Hypothalamus (tissue), 51 donors: Measurements from ENCODE around the gene ITGB6.

Experiments
- DNase-seq, 51 donors: peaks; one replicate each; lab custom pipeline; 2025; lab: John Stamatoyannopoulos, UW

ITGB6 gene

DNA sequence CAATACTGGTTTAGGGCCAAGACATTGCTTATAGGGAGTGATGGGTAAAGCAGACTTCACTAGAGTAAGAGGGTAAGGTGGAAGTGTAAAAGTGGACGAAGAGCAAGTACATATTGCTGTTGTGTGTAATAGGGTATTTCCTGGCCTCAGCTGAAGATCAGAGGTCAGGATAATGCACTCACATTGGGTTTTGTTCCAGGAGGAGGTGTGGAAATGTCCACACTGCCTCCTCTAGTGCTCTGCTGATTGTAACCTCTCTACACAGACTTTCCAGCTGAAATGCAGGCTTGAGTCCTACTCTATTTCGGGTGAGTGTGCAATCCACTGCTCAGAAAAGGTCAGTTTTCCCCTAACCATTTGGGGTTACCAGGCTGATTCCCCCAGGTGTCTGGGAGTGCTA lies 96.0 kb downstream of the ITGB6 start:
- no peak for DNase-seq

DNA sequence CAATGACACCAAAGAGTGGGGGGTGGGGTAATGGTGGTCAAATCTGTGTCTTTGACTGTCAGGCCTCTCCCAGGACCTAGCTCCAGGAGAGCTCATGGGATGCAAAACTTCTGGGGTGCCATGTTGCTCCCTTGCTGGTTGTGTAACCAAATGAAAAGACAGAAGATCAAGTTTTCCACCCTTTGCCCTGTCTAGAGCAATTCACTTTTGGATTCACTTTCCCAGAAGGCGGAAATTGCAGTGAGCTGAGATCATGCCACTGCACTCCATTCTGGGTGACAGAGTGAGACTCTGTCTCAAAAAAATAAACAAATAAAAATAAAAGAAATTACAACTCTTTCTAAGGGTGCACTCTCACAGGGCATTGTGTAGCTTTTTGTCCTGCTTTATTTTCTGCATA lies 102.7 kb downstream of the ITGB6 start:
- no peak for DNase-seq

DNA sequence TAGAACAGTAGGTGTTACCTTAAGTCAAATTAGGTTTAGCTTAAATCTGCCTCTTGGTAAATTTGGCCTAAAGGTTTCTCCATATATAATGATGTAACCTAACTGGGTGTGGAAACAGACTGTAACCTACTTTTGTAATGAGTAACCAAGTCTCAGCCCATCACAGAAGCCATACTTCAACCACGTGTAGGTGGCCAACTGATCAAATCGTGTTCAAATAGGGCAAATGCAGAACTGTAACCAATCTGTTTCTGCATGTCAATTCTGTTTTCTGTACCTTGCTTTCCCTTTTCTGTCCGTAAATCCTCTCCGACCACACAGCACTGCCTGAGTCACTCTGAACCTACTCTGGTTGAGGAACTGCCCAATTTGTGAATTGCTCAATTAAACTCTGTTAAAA lies 103.7 kb downstream of the ITGB6 start:
- no peak for DNase-seq

DNA sequence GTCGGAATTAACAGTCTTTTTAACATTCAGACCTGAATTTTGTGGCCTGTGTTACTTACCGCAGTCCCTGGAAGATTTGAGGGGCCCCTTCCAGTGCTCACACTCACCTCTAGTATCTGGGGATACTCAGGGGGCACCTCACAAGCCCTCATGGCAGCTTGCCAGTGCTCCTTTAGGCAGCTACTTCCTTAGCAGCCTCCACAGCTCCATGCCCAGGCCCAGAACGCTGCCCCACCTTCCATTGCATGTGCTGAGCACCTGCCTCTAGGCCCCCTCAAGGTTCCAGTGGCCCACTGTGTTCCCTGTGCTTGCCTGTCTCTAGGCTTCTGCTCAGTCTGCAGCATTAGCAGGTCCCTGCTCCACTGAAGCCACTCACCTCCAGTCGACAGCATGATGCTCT lies 107.6 kb downstream of the ITGB6 start:
- DNase-seq = no peak

DNA sequence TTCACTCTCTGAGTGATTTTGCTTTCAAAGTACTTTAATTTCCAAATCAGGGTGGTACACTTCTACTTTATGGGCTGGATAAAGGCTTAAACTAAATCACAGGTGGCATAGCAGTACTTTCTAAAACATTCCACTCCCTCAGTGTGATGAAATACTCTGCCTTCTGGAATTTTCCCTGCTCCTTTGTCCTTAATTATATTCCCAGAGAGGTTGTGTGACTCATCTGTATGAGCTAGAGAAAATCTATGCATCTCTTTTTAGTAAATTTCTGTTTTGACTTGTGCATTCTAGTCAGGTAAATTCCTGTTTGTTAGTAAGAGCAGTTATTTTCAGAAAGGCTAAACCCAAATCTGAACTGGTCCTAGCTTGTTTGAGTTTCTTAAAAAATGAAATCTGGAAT lies 108.7 kb downstream of the ITGB6 start:
- DNase-seq = no peak

DNA sequence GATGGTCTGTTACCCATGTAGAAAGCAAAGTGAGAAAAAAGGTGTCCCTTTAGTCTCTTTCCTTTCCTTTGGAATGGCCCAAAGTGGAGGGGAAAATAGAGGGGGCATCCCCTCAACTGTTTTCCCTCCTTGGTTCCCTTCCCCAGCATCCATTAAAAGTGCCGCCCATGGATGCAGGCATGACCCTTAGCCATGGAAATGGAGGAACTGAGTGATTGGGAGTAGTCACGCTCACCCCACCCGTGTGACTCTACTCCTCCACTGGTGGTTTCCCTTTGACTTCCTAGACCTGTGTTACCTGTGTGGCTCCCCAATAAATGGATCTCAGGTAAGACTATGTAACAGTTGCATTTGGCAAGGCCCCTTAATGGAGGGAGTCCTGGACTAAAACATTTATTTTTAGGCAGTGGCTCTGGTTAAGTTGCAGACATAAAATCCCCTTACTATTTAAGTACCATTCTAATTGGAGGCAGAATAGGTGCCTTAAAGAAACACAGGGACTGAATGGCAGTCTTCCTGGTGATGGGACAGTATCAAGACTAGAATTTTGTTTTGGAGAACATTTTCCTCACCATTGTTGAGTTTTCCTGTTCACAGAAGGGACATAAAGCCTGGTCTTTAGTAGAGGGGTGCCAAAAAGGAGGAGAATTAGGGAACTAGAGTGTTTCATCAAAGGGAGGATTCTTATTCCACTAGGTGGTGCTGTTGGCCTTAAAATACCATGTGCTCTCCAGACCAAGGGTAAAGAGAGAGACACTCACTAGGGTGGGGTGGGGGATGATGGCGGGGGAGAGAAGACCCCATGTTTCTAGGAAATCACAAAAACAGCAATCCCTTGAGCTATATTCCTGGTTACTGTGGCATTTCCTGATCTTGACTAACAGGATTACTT lies 112.0 kb downstream of the ITGB6 start:
- DNase-seq = no peak

DNA sequence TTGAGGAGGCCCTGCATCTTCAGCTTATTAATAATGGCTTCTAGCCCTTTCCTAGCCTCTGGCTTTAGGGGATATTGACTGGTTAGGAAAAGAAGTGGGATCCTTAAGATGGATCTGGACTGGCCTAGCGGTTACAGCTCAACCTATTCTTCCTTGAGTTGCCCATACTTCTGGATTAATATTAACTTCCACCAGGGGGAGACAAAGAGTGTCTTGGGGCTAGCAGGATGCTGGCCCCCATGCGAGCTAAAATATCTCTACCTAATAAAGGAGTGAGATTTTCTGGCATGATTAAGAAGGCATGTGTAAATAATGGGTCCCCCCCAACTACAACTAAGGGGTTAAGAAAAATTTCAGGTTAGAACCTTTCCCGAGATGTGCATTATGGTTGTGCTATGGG lies 114.4 kb downstream of the ITGB6 start:
- DNase-seq = no peak

DNA sequence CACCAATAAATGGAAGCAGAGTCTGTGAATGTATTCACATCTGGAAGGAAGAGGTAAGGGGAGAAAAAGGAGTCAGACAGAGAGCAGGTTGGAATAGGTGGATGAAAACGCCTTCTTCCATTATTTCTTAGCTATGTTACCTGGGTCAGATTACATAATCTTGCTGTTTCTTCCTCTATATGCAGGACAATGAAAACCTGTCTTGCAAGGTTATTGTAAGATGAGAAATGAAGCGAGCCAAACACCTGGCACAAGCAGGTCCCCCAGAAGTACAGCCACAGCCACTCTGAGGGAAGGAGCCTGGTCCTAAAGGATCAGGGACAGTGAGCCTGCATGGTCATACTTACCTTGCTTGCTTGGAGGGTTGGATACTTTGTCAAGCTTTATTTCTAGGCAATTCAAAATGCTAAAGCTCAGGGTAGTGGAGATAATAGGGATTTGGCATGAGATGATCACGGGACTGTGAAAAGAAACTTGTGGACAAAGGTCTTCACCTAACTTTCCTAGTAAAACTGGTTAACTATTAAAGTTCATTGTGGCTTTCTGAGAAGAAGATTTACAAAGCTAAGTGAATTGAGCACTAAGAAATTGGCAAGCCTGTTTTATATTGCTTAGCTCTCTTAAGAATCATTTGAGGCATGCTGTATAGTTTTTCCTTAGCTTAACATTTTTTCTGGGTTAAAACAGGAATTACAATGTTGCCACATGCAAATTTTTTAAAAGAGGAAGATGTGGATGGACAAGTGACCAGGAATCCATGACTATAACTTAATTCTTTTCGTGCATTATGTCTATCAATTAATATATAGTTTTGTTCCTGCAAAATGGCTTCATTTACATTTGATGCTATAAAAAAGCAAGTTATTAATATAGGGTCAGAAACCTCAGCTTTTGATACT lies 121.9 kb downstream of the ITGB6 start:
- DNase-seq = no peak

DNA sequence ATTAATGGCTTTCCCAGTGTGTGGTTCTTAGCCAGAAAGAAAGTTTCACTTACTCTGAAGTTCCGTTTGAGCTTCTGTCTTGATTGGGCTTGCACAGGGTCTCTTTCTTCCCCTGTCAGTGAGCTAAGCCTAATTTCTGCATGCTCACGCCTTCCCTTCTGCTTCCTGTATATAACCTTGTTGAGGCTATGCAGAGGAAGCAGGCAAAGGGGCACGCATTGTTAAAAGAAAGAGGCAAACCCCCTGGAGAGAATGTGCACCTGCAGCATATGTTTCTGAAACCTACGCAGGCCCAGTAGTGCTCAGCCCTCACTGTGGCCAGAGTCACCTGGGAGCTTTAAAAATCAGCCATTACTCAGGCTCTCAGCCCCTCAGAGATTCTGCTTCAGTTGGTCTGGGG lies 123.2 kb downstream of the ITGB6 start:
- DNase-seq = no peak

DNA sequence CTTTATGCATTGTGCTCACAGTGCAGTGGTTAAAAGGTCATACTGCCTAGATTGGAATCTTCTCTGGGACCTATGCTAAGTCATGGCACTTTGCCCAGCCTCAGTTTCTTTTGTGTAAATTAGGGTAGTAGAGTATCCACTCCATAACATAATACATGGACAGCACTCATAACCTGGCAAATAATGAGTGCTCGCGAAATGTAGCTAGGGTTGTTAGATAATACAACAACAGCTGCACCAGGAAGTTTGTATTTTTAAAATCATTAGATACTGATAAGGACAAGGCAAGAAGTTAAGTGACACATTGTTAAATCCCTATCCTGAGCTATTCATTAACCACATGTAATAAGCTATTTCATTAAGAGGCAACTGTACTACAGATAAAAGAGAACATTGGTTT lies 123.8 kb downstream of the ITGB6 start:
- DNase-seq = no peak

DNA sequence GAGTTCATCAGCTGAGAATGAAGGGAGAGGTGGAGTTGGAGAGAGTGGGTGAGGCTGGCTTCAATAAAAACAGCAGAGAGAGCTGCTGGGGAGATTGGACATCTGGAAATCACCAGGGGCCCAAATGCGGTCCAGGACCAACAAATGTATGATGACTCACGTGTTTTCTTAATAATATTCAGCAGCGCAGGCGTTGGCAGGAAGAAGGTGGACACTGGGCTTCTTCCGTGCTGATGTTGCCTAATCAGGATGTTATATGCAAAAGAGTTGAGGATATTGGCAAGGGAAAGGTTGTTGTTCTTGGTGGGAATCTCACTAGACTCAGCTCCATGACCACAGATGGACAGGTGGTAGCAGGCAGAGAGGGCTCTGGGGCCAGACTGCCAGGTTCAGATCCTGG lies 124.9 kb downstream of the ITGB6 start:
- no peak for DNase-seq

DNA sequence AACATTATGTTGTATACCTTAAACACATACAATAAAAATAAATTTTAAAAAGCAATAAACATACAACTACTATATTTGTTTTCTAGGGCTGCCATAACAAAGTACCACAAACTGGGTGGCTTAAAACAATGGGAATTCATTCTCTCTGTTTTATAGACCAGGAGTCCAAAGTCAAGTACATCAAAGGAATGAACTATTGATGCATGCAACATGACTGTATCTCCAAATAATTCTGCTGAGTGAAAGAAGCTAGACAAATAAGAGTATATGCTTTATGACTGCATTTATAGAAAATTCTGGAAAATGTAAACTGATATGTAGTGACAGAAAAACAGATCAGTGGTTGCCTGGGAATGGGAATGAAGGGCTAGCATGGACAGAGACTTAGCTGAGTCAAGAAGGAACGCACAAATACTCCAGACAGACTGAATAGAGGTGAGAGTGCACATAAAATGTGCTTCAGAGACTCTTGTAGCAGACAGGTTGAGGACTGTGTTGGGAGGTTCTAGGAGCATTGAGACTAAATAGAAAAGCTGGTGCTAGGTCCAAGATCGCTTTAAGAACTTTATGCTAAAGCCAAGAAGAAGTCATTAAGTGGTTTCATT lies 126.7 kb downstream of the ITGB6 start:
- DNase-seq = no peak

DNA sequence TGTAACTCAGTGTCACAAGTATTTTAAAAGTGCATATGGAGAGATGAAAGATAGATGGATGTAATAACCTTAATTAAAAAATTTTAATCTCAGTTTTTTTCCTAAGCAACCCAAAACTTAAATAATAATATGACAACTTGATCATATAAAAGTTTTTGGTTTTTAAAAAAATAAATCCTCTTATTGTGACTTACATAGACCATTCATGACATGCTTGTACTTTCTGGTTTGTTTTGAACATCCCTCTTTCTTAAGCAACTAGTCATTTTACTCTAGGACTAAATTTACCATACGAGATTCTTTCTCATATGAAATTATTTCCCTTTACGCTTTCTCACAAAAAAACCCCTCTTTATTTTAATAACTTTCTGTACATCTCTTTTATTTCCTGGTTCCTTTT lies 131.2 kb downstream of the ITGB6 start:
- no peak for DNase-seq

DNA sequence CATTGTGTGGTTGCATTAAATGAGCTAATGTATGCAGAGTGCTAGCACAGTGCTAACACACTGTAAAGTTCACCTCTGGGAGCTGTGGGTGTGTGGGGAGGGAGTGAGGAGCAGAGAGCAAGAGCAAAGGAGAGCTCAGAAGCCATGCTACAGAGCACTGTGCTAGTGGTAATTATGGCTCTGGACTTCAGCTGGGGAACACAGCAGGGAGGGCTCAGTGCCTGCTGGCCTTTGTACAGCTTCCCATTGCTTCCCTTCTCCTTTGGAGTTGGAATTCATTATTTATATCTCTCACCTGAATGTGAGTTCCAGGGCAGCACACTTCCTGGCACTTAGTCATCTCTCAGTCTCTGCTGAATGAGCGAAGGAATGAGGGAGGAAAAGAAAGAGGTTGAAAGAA lies 135.2 kb downstream of the ITGB6 start:
- DNase-seq = no peak

DNA sequence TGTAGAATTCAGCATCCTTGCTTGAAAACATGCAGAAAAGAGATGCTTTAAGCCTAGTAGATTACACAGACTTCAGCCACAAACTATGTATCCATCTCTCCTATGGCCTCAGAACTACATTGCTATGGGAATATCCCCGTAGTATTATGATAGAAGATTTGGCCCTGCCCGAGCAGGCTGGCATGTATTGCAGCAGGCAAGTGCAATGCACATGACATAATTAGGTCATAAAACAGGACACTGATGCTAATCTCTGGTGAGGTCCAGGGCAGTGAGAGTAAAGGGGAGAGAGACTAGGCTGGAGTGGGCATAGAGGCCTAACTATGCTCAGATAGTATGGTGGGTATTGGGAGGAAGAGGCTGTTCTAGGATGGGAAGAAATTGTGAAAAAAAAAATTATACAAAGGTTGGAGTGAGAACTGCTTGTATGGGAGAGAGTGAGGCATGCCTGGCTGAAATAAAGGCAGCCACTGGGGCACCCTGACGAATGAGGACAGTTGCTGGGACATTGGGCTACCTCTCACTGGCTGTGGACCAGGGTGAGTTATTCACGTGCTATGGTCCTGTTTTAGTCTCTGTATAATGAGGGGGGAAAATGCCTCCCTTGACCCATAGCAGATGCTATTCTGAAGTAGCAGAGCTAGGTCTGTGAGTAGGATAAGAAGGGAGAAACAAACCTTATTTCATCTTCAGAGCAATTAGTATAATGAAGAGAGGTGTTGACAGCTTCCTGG lies 136.0 kb downstream of the ITGB6 start:
- DNase-seq = no peak

DNA sequence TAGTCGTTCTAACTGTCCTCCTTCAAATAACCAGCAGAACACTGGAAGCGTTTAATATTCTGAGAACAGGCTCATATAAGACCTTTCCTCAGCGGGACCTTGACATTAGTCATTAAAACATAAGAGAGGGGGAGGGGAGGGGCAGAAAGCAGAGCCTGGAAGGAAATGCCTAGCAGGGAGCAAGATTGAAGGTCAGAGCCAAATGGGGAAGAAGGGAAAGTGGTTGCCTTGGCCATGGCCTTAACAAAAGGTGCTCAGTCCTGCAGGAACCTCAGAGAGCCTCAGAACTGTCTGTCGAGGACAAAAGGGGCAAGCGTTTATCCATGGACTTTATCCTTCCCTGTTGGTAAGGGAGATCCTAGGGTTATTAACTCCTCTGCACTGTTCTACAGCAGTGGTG lies 136.8 kb downstream of the ITGB6 start:
- DNase-seq = no peak

DNA sequence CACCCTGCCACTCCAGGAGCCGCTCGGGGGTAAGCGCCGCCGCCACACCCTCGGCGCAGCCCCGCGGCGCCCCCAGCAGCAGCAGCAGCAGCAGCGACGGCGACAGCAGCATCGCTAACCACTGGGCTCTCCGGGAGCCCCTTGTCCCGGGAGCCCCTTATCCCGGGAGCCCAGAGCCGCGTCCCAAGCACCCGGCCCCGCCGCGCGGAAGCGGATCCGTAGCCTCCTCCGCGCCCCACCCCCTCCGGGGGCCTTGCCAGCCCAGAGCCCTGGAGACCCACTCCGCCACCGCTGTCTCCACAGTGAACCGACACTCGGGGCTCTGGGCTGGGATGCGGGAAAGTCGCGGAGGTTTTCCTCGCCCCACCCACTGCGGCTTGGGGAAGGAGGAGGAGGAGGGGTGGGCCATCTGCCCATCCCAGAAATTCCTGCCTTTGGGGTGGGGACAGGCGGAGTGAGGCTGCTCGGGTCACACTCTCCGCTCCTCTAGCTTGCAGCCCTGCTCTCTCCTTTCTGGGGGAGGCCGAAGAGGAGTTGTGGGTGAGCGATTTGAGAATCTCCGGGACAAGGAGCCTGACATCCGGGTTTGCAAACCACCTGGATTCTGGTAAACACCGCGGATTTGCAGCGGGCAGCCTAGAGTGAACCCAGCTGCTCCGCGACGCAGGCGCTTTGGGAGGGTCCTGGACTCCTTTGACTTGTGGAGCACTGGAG lies 137.6 kb downstream of the ITGB6 start, which contains the start of gene PLA2R1:
Gene PLA2R1, minus strand, starts transcription at position 324 of the 714 bp plus-strand sequence. Its CDS starts 212 bp downstream, at position 112.
- peak in 15 of 51 donors; percentile 1 to 45 (median 15) for DNase-seq

DNA sequence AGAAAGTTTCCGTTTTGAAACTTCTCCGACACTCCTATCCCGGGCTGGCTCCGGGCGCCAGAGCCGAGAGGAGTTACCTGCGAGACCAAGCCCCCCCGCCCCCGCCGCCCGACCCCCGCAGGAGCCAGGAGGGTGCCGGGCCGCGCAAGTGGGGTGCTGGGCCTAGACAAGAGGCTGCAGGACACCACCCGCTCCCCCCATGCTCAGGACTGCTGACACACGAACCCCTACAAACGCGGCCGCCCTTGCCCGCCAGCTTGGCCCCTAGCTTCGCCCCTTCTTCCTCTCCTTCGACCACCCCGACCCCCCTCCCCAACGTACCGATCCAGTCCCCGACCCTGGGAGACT lies 138.2 kb downstream of the ITGB6 start:
- DNase-seq = peak in 1 of 51 donors; percentile 5

DNA sequence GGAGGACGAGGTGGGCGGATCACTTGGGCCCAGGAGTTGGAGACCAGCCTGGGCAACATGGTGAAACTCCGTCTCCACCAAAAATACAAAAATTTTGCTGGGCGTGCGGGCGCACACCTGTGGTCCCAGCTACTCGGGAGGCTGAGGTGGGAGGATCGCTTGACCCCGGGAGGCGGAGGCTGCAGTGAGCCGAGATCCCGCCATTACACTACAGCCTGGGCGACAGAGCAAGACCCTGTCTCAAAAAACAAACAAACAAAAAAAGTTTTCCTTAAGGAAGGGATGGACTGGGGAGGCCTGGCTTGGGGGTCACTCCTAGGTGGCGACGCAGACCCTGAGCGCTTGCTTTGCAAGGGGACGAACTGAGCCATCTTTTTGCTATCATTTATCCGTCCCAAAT lies 138.5 kb downstream of the ITGB6 start:
- DNase-seq = no peak

DNA sequence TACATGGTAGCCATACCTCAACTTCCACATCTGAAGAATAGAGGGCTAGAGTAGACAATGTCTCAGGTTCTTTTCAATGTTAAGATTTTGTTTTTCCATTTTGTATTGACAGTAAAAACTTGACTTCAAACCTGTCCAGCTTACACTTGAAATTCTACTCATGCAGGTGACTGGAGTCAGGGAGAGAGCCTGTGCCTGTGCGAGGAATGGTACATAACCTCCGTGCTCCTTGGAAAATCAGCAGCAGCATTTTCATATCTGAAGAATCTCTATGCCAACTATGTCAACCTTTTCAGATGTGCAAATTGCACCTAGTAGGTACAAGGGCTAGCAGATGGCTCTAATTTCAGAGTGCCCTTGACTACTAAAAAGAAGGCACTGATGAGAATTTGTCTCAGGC lies 139.8 kb downstream of the ITGB6 start:
- DNase-seq = no peak
